Activated naive CD8-positive, alpha-beta T cell treated with anti-CD3 and anti-CD28 coated beads, Interleukin-2, amount 50 U/mL, for 16 hours (primary cell): ENCODE measurements around the gene PGAM5.

Experiments used
- DNase-seq: peaks from one replicate; pipeline ENCODE4 v3.0.0-alpha.2; 2020; ENCODE audit warnings: low read depth, low spot score

Gene PGAM5

DNA sequence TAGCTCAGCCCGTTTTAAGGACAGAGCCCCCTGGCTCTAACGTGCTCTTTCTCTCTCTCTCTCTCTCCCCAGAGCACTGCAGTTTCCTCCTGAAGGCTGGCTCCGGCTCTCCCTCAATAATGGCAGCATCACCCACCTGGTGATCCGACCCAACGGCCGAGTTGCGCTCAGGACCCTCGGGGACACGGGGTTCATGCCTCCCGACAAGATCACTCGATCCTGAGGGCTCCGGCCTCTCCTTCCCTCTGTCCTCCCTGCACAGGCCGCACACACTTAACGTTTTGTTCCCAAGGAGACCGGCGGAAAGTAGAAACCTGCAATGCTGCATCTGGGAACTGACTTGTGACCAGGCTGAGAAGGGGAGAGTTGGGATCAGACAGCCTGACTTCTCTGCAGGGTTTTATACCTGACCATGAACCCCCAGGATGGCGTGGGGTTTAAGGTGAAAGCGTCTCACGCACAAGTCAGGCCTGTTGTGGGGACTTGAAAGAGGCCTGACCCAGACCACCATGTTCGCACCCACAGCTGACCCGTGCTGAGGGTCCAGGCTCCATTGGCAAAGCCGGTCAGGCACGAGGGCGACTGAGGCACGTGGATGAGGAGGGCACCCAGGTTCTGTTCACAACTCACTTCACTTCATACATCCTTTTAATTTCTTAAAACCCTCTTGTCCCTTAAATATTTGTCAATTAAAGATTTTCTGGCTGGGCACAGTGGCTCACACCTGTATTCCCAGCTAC is 10.1 kb downstream of the PGAM5 start:
- no peak for DNase-seq

DNA sequence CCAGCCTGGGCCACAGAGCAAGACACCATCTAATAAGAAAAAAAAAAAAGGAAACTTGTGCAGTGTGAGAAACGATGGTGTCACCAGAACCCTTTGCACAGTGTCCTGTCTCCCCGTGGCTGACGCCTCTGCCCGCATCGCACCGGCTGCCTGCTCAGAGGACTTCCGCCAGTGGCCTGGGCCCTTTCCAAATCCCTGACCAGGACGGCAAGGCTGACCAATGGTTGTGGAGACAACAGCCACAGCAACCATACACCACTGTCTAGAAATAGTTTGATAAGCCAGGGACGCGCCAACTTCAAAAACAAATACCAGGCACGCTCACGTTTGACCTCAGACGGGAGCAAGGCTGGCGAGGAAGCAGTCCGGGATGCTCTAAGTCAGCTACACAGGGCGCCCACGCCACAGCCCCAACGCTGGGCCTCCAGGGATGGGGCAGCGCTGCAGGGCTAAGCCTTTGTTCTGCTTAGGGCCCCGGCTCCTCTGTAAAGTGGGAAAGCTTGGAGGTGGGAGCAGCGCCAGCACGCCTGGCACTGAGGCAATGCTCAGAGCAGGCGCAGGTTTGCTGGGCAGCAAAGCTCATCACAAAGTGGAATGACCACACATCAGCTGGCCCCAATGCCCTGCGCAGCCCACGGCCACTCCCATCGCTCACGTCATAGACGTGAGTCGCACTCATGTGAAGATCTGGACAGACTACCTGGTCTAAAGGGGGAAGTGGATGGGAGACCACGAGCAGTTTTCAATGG is 12.5 kb downstream of the PGAM5 start:
- DNase-seq = no peak

DNA sequence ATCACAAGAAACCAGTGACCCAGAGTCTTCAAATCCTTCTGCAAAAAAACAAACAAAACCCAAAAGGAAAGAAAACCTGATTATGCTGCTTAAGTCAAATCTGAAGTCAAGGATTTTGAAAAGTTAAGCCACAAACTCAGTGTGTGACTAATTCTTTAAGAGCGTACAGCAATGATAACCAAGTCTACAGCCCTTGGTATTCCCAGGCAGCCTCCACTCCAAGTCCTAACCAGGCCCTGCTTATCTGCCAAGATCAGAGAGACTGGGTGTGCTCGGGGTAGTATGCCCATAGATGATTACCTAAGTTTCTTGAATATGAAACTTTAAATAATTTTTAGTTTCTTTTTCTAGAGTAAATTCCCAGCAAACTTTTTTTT is 13.1 kb downstream of the PGAM5 start:
- DNase-seq = no peak

DNA sequence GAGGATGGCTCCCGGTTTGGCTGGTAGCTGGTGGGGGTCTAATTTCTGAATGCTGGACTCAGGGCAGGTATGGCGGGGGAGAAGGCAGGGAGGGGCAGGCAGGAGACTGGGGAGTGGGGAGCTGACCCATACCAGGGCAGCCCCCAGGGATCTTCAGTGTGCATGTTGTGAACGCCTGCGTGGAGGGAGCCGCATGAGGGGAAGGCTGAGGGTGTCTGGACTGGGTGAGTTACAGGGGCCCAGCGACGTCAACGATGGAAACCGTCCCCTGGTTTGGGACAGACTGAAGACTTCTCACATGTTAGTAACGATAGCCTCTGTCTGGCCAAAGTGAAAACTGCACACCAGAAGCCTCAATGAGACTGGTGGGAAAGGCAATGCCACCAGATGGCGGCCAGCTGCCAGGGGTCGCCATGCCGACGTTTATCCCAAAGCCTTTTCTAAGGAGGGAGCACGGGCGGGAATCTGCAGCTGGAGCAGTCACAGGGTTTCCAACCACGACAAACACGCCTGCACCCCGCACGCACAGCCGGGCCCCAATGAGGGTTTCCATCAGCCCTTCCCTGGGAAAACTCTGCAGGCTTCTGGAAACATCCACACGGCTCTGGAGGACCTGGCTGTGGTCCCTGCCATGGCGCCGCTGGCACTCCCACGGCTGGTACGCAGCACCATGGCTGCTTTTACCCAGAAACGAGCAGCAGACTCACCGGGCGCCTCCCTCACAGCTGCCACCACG is 14.0 kb downstream of the PGAM5 start:
- DNase-seq = no peak

DNA sequence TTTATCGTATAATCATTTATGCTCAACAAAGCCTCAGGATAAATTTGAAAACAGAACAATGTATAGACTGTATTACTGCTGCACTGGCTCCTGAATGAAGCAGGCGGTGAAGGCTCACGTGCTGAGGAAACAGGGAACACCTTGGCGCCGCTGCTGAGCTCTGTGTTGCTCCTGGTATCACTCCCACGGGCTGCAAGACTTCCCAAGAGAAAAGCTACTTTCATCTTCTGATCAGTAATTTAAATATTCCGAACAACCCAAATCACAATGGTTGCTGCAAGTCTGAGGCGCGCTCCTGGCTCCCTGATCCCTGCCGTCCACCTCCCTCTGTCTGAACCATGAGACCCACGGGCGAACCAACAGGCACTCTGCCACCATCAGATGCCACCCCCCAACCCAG is 15.7 kb downstream of the PGAM5 start:
- DNase-seq = no peak

DNA sequence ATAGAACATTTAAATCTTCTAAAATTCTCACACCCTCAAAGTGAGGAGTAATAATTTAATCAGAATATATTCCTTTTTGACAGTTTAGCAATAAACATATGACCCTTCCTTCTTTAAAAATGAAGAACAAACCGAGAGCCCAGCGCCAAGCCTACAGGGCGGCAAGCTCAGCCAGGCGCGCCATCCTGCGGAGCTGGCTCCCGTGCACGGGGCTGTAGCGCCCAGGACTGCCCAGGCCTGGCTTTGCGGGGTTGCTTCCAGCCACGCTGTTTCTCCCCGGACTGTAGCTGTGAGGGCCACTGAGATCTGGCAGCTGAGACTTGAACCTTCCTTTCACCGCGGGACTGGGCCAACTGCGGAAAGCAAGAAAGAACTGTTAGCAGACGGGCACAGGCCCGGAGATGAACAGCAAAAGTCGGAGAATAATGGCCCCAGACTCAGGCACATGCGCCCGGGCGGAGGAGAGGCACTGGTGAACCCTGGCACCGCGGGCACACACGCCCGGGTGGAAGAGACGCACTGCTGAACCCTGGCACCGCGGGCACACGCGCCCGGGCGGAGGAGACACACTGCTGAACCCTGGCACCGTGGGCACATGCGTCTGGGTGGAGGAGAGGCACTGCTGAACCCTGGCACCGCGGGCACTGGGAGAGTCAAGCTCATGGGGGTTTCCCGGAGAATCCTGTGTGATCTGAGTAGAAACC is 16.6 kb downstream of the PGAM5 start:
- no peak for DNase-seq

DNA sequence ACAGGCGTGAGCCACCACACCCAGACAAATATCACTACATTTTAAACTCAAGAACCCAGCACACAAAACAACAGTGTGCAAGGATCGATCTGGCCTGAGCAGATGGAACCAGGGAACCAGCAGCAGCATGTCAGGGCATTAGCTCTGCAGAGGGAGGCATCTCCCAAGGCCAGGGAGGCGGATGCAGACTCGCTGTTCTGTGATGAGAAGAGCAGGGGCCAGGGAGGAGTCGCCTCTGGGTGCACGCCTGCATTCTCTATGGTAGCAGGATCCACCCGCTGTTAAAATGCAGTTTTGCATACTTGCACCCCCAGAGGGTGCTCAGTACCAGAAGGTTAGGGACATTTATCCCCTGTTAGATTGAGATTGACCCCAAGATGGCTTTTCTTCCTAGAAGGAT is 17.9 kb downstream of the PGAM5 start:
- DNase-seq = no peak

DNA sequence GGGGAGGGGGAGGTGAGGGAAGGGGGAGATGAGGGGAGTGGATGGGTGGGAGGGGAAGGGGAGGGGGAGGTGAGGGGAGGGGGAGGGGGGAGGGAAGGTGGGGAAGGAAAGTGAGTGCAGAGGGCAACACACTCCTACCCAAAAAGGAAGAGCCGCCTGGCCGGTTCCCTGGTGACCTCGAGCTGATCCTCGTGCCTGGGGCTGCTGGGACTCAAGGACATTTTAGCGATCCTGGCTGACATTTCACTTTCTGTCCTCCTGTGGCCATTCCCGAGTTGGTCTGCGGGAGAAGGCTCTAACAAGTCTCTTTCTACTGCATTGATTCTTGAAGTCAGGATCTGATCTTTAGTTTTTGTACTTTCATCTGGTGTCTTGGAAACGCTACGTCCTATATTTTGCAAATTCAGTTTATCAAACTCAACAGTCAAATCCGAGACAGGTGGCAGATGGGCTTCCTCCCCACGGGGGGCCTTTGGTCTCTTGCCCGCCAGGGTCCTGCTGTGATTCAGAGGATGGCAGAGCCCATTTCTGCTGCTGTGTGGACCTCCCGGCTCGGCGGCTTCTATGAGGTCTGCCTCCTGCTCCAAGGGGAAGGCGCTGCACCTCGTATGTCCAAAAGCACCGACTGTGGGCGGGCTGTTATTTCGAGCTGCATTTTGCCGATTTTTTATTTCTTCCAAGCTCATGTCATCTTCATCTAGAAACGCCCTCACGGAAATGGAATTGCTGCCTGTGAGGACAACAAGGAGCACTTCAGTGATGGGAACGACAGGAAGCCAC is 19.1 kb downstream of the PGAM5 start:
- DNase-seq = no peak

DNA sequence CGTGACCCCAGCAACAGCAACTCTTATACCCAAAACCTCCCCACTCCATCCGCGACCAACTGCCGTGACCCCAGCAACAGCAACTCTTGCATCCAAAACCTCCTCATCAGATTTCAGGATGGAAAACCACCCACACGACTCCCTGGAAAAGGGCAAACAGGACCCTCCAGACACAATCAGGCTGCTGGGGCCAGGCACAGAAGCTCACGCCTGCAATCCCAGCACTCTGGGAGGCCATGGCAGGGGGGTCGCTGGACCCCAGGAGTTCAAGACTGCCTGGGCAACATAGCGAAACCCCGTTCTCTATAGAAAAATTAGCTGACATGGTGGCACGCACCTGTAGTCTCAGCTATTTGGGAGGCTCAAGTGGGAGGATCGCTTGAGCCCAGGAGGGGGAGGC is 19.7 kb downstream of the PGAM5 start:
- no peak for DNase-seq

DNA sequence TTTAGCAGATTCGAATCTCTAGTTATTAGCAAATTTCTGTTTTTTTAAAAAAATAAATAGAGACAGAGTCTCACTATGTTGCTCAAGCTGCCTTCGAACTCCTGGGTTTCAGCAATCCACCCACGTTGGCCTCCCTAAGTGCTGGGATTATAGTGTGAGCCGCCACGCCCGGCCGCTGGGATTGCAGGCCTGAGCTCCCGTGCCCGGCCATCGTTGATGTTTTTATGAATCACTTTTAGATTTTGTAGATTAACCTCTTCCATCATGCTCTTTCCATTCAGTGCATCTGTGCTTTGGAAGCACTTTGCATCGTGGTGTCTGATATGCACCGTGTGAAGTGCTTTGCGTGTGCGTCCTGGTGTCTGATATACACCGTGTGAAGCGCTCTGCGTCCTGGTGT is 20.9 kb downstream of the PGAM5 start:
- DNase-seq = no peak

DNA sequence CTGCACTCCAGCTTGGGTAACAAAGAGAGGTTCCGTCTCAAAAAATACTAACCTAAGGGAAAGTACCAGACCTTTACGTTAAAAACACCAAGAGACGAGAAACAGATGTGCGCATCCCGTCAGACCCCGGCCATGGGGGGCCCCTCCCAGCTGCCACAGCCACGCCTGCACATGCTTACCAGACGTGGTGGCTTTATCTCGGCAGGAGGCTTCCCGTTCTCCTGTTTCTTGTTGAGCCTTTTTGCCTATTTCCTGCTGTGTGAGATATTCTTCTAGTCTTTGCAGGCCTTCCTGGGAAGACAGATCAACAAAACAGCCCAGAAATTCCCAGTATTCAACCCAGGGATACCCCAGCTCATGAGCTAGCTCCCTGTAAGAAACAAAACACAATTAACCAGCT is 23.6 kb downstream of the PGAM5 start:
- no peak for DNase-seq

DNA sequence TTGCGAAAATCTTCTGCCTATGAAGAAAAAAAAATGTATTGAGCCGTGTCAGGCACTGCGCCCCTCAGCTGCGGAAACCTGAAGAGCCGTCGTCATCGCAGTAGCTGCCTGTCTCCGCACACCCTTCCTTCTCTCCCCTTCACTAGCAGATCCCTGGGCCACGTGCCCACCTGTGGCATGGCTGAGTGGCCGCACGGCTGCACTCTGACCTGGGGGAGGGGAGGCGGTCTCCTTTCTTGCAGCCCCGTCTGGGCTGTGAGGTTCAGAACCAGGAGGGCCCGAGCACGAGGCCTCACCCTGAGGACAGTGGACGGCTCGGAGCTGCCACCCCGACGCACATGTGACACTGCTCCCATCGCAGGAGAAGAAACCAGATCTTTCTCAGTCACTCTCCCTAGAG is 24.9 kb downstream of the PGAM5 start:
- DNase-seq = no peak

DNA sequence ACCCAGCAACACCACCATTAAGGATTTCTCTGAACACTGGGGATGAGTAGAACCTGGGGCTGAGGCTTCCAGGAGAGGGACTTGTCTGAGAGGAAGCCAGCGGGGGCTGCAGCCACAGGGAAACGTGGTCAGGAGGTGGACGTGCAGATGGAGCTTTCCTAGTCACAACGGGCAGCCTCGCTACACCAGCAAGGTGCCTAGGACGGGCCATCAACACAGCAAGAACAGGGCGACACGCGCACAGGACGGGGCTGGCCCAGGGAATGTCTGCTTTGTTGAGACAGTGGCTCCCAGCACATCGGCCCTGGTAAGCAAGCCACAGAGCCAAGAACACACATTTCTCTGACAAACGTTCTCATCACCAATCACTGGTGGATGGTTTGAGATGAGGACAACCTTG is 25.7 kb downstream of the PGAM5 start:
- no peak for DNase-seq

DNA sequence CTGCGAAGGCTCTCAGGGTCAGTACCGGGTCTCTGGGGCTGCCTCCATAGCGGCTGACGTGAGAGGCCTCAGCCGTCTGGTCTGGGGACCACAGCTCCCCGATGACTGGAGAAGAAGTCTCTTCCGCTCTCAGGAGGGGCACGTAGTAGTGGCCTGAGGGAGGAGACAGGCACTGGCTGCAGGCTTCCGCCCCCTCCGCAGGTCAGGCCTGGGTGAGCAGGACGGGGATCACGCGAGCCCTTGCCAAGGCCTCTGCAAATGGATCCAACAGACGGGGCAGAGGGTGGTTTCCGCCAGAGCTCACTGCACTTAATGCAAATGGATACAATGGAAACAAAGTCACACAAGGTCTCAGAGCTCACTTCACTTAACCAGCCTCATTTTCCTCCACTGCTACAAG is 26.3 kb downstream of the PGAM5 start:
- no peak for DNase-seq

DNA sequence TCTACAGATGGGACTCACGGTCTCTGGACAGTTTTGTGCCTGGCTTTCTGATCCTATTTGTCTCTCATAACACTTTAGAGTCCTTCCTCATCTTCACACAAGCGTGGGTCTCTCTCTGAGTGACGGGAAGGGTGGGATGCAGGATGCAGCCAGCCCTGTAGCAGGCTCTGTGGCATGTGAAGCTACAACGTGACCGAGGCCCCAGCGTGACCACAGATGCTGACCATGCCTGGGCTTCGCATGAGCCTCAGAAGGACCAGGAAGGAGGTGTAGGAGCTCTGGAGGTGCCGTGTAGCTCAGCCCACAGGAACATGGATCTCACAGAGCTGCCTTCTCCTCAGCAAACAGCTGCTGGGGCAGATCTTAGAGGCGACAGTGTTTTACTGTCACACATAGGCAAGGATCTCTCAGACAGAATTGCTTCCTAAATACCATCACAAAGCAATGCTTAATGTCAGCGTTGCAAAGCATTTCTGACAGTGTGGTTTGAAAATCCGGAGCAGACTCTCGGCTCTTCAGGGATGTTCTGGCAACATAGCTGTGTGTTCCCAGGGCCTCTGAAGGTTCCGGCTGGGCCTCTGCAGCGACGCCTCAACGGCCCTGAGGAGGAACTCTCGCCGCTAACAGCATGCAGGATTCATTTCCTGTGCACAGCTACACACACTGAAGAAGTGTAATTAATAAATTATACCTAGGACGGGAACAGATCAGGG is 29.1 kb downstream of the PGAM5 start:
- DNase-seq = no peak

DNA sequence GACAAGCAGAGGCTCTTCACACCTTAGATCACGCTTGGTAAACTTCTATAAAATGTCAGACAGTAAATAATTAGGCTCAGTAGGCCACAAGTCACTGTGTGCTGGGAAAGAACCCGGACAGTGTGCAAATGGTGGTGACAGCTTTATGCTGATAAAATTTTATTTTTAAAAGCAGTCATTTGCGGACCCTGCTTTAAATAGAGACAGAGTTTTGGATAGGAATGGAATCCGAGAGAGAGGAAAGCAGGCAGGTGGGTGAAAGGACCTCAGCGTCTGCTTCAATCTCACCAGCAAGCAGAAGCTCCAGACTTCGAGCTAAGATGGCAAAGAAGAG is 29.6 kb downstream of the PGAM5 start:
- no peak for DNase-seq

DNA sequence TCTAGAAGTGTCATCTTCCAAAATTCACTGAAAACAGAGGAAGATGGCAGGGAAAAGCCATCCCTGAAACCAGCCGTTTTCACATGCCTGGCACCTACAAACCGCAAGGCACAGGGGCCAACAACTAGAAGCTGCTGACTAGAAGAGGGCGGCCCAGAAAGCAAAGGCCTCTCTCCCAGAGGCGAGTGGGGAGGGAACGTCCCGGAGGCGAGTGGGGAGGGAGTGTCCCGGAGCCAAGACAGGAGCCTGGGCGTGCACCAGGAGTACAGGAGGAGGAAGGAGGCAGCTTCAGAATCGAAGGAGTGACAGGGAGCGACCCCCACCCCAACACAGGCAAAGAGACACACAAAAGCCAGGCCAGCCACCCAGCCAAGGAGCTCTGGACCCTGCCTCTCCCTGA is 30.0 kb downstream of the PGAM5 start:
- DNase-seq = no peak

DNA sequence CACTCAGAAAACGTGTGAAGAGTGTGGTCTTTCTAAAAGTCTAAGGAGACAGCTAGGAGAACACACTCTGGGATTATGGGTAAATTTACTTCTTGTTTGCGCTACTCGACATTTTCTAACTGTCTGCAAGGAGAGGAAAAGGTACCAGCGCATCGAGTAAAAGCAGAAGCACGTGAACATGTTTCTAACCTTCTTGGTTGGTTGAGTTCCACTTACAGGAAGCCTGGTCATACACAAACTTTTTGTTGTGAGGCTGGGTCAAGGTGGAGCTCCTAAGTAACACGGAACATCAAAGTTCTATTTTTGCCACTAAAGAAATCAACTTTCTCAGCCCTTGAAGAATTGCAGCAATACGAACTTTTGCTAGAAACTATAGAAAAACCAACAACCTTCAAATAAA is 31.0 kb downstream of the PGAM5 start:
- no peak for DNase-seq

DNA sequence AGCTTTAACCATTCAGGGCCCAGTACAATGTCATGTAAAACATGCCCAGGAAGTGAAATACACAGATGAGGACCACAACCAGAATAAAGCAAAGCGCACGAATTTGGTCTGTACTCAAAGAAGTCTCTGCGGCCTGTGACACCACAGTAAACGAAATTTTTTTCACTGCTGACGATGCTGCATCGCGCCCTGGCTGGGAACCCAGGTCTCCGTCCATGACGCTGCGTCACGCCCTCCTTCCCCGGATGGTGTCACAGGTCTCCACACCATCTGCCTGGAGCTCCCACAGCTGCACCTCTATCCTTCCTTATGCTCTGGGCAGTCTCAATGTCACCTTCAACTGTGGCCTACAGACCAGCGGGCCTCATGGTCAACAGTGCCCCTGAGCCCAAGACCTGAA is 33.2 kb downstream of the PGAM5 start:
- no peak for DNase-seq

DNA sequence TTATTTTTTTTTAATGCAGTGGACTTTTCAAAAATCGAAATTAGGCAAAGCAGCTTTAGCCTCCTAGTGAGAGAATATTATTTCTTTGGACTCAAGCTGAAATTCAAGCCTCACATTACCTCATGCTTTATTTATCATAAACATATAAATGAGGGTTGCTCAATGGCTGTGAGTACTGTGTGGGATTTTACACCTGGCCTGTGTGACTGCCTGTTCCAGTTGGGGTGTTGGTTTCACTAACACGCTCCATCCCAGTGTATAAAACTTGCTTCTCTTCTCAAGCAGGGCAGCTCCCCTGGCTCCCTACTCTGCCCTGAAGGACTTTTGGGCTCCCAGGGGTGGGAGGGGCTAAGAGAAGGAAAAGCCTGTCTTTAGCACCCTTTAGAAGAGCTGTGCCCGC is 36.0 kb downstream of the PGAM5 start:
- no peak for DNase-seq

DNA sequence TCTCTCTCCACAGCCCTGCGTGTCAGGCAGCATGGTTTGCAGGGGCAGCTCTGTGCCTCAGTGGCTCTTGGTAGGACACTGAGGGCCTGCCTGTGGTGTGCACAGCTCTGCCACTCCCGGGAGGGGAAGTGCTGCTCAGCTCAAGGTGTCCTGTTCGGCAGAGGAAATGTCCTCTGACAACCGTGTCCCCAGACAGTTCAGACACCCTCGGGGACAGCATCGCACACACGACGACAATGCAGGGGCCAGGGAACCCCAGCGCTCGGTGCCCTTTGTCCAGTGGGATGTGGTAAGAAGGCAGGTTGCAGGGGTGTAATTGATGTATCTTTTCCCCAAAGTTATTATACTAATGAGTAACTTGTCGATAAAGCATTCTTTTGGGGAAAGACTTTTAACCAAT is 36.8 kb downstream of the PGAM5 start:
- no peak for DNase-seq
